Neural cell (in vitro differentiated cells): Measurements from ENCODE around the gene TTF1. TPM values are rescaled to one million over a fixed set of nuclear protein-coding genes. Genes with fewer than 3 reads are reported as not detected.
A peak's percentile ranks its signal among the peaks of the same experiment; 100 is the strongest.

Experiments used
- H2AFZ ChIP-seq: fragments of 200-600, 300-800 bp; sonication (generic), shearing (Covaris generic); 2 replicates; pipeline ENCODE4 v1.6.0; 2014; ENCODE audit warnings: low read depth, mild to moderate bottlenecking, antibody characterized with exemption, low read length, moderate library complexity
- H3F3A ChIP-seq: fragments of 200-600 bp; shearing (Covaris generic); 2 replicates; pipeline ENCODE4 v1.6.1; 2016; ENCODE audit warnings: mild to moderate bottlenecking, moderate library complexity, mixed read lengths, antibody characterized with exemption, low read length; ENCODE audit not compliant: insufficient read depth, poor library complexity, severe bottlenecking
- H3K27ac ChIP-seq: fragments of 200-600, 300-800 bp; sonication (generic), shearing (Covaris generic); 2 replicates; pipeline ENCODE4 v1.5.1; 2014; ENCODE audit warnings: mild to moderate bottlenecking, low read length, moderate library complexity
- H3K27me3 ChIP-seq: fragments of 300-800, 200-600 bp; sonication (generic), shearing (Covaris generic); 2 replicates; pipeline ENCODE4 v1.6.0; 2014; ENCODE audit warnings: mild to moderate bottlenecking, low read depth, low read length, moderate library complexity; ENCODE audit not compliant: insufficient read depth
- H3K36me3 ChIP-seq: fragments of 300-800, 200-600 bp; sonication (generic), shearing (Covaris generic); 2 replicates; pipeline ENCODE4 v1.5.1; 2014; ENCODE audit warnings: mild to moderate bottlenecking, antibody characterized with exemption, low read length, moderate library complexity; ENCODE audit not compliant: insufficient read depth
- H3K4me2 ChIP-seq: fragments of 300-800, 200-600 bp; sonication (generic), shearing (Covaris generic); 2 replicates; pipeline ENCODE4 v1.6.0; 2014; ENCODE audit warnings: mild to moderate bottlenecking, low read length
- H3K4me3 ChIP-seq: fragments of 300-800, 200-600 bp; sonication (generic), shearing (Covaris generic); 2 replicates; pipeline ENCODE4 v1.5.1; 2014; ENCODE audit warnings: mild to moderate bottlenecking, low read length, moderate library complexity
- H3K79me2 ChIP-seq: fragments of 200-600 bp; shearing (Covaris generic); replicated peaks from 2 replicates; pipeline ENCODE4 v1.6.0; 2014; ENCODE audit warnings: mild to moderate bottlenecking, low read length, moderate library complexity; ENCODE audit not compliant: insufficient read depth
- H3K9ac ChIP-seq: fragments of 300-800, 200-600 bp; sonication (generic), shearing (Covaris generic); 2 replicates; pipeline ENCODE4 v1.6.1; 2016; ENCODE audit warnings: mild to moderate bottlenecking, low read length, mixed read lengths
- H3K9me2 ChIP-seq: fragments of 200-600 bp; shearing (Covaris generic); 2 replicates; pipeline ENCODE4 v1.6.1; 2016; ENCODE audit warnings: mild to moderate bottlenecking, low read length, mixed read lengths; ENCODE audit not compliant: insufficient read depth
- H3K9me3 ChIP-seq: fragments of 200-600, 300-800 bp; sonication (generic), shearing (Covaris generic); 2 replicates; pipeline ENCODE4 v1.6.1; 2016; ENCODE audit warnings: mild to moderate bottlenecking, mixed run types, low read length, moderate library complexity, mixed read lengths
- H4K20me1 ChIP-seq: fragments of 200-600 bp; shearing (Covaris generic); 2 replicates; pipeline ENCODE4 v1.6.1; 2016; ENCODE audit warnings: mild to moderate bottlenecking, mixed run types; ENCODE audit not compliant: insufficient read depth
- EP300 ChIP-seq: fragments of 450-650 bp; conservative IDR thresholded peaks from 2 replicates; pipeline ENCODE4 v1.6.1; 2014; ENCODE audit warnings: antibody characterized with exemption, mild to moderate bottlenecking, moderate library complexity; ENCODE audit not compliant: poor library complexity, severe bottlenecking
- EZH2 ChIP-seq: fragments of 200-600, 300-800 bp; shearing (Covaris generic), sonication (generic); IDR thresholded peaks from 2 replicates; pipeline ENCODE4 v1.6.1; 2014; ENCODE audit warnings: antibody characterized with exemption, low read length, borderline replicate concordance, mild to moderate bottlenecking; ENCODE audit not compliant: insufficient read depth, poor library complexity, severe bottlenecking
- MXI1 ChIP-seq: fragments of 450-650 bp; conservative IDR thresholded peaks from 2 replicates; pipeline ENCODE4 v1.6.1; 2014; ENCODE audit warnings: antibody characterized with exemption, mild to moderate bottlenecking; ENCODE audit not compliant: poor library complexity, severe bottlenecking
- POLR2AphosphoS5 ChIP-seq: IDR thresholded peaks from 2 replicates; pipeline ENCODE4 v1.6.1; 2012
- RAD21 ChIP-seq: fragments of 450-650 bp; conservative IDR thresholded peaks from 2 replicates; pipeline ENCODE4 v1.6.1; 2014; ENCODE audit warnings: antibody characterized with exemption, mild to moderate bottlenecking, moderate library complexity
- SMC3 ChIP-seq: fragments of 450-650 bp; conservative IDR thresholded peaks from 2 replicates; pipeline ENCODE4 v1.6.1; 2014; ENCODE audit warnings: antibody characterized with exemption, mild to moderate bottlenecking, moderate library complexity; ENCODE audit not compliant: poor library complexity
- TAF1 ChIP-seq: IDR thresholded peaks from 2 replicates; pipeline ENCODE4 v1.6.1; 2012; ENCODE audit warnings: low read depth
- polyA plus RNA-seq: library from polyadenylated mRNA; depleted of rRNA; stranded (reverse); fragments of >200 nt; gene quantifications from 2 replicates; pipeline ENCODE4 v1.2.3, GENCODE V29; 2014
- TF ChIP-seq, protein P1 (sequence below): IDR thresholded peaks from 2 replicates; pipeline ENCODE4 v1.6.1; 2012; ENCODE audit warnings: borderline replicate concordance
- TF ChIP-seq, protein P2 (sequence below): fragments of 450-650 bp; IDR thresholded peaks from 2 replicates; pipeline ENCODE4 v1.5.1; 2014; ENCODE audit warnings: antibody characterized with exemption, mild to moderate bottlenecking, moderate library complexity; ENCODE audit not compliant: poor library complexity, severe bottlenecking

TTF1 gene
- polyA plus RNA-seq, 1 donor from 2014 or later, result 27.1 TPM

DNA sequence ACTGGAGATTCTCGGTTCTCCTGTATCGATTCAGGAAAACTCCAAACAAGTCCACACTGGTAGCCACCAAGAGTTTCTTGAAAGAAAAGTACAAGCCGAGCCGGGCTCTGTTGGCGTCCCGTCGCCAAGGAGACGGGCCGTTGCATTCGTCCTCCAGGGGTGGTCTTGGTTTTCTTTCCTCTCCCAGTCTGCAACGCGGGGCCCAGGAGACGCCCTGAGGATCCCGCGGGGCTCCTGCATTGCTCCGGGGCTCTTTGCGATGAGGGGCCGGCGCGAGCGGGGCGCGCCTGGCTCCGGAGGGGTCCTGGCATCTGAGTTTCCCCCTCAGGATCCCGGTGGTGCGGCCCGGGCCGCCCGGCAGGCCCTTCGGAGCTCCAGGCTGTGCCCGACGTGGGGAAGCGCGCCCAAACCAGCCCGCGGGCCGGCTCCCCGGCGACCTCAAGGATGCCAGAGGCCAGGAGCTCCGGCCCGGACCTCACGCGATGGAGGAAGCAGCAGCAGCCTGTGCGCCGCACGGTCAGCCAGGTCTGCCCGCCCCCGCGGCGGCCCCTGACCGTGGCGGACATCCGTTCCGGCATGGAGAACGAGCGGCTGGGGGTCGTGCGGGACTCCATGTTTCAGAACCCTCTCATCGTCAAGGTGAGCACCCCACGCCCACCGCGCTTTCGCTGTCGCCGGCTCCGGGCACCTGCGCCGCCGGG, 3.3 kb upstream of the TTF1 start, which contains the start of gene CFAP77:
CFAP77 (plus strand) TSS at position 384 of the 701 bp plus-strand sequence; CDS start at position 445, 61 bp downstream.
- TF ChIP-seq RAD21, result no peak
- TF ChIP-seq MXI1, result peak; percentile 54
- TF ChIP-seq EZH2, result peak; percentile 84
- H3K79me2 ChIP-seq, result peaks cover 11% of the 10 kb centered on the region
- H3K27me3 ChIP-seq, result peaks cover 61% of the 10 kb centered on the region
- peak within 1 kb of the TSS; percentile 49 for H3K9ac ChIP-seq
- peak within 1 kb of the TSS; percentile 51 for H2AFZ ChIP-seq
- no peaks in the 10 kb centered on the region for H3K9me2 ChIP-seq
- no peak within 1 kb of the TSS for H3K27ac ChIP-seq
- no peak within 1 kb of the TSS for H3K4me2 ChIP-seq
- no peaks in the 10 kb centered on the region for H3F3A ChIP-seq
- no peaks in the 10 kb centered on the region for H4K20me1 ChIP-seq
- H3K9me3 ChIP-seq, result no peaks in the 10 kb centered on the region
- no peaks in the 10 kb centered on the region for H3K36me3 ChIP-seq
- H3K4me3 ChIP-seq, result peak within 1 kb of the TSS; percentile 62

DNA sequence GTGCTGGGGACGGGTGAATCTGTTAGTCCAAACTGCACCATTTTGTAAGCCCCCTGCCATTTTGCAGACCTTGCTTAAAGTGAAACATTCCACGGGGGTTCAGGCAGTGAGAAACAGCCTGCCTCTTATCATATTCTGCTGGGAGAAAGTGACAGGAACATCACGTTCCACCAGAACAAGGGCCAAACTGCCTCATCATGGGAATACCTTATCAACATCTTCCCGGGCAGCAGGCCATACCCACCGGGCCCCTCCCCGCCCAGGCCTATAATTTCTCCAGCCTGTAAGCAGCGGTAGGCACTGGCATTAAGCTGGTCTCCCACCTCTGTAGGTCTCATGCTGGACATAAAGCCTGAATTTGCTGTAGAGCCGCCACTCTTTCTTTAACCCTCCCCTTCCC, 1.9 kb upstream of the TTF1 start:
- H3K9ac ChIP-seq, result no peak overlapping the region
- no peak overlapping the region for H3K4me2 ChIP-seq
- no peak for TF ChIP-seq EZH2
- TF ChIP-seq SMC3, result no peak
- TF ChIP-seq, protein P1, sequence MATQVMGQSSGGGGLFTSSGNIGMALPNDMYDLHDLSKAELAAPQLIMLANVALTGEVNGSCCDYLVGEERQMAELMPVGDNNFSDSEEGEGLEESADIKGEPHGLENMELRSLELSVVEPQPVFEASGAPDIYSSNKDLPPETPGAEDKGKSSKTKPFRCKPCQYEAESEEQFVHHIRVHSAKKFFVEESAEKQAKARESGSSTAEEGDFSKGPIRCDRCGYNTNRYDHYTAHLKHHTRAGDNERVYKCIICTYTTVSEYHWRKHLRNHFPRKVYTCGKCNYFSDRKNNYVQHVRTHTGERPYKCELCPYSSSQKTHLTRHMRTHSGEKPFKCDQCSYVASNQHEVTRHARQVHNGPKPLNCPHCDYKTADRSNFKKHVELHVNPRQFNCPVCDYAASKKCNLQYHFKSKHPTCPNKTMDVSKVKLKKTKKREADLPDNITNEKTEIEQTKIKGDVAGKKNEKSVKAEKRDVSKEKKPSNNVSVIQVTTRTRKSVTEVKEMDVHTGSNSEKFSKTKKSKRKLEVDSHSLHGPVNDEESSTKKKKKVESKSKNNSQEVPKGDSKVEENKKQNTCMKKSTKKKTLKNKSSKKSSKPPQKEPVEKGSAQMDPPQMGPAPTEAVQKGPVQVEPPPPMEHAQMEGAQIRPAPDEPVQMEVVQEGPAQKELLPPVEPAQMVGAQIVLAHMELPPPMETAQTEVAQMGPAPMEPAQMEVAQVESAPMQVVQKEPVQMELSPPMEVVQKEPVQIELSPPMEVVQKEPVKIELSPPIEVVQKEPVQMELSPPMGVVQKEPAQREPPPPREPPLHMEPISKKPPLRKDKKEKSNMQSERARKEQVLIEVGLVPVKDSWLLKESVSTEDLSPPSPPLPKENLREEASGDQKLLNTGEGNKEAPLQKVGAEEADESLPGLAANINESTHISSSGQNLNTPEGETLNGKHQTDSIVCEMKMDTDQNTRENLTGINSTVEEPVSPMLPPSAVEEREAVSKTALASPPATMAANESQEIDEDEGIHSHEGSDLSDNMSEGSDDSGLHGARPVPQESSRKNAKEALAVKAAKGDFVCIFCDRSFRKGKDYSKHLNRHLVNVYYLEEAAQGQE, result no peak
- no peak for TF ChIP-seq POLR2AphosphoS5
- no peak for TF ChIP-seq RAD21
- no peak for TF ChIP-seq EP300
- no peak for TF ChIP-seq MXI1
- TF ChIP-seq, protein P2, sequence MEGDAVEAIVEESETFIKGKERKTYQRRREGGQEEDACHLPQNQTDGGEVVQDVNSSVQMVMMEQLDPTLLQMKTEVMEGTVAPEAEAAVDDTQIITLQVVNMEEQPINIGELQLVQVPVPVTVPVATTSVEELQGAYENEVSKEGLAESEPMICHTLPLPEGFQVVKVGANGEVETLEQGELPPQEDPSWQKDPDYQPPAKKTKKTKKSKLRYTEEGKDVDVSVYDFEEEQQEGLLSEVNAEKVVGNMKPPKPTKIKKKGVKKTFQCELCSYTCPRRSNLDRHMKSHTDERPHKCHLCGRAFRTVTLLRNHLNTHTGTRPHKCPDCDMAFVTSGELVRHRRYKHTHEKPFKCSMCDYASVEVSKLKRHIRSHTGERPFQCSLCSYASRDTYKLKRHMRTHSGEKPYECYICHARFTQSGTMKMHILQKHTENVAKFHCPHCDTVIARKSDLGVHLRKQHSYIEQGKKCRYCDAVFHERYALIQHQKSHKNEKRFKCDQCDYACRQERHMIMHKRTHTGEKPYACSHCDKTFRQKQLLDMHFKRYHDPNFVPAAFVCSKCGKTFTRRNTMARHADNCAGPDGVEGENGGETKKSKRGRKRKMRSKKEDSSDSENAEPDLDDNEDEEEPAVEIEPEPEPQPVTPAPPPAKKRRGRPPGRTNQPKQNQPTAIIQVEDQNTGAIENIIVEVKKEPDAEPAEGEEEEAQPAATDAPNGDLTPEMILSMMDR, result no peak
- TF ChIP-seq TAF1, result no peak
- H3K36me3 ChIP-seq, result no peaks in the 10 kb centered on the region
- H2AFZ ChIP-seq, result no peak overlapping the region
- H3F3A ChIP-seq, result no peaks in the 10 kb centered on the region
- H3K27ac ChIP-seq, result no peak overlapping the region
- H3K79me2 ChIP-seq, result peaks cover 15% of the 10 kb centered on the region
- no peaks in the 10 kb centered on the region for H3K9me2 ChIP-seq
- peaks cover 47% of the 10 kb centered on the region for H3K27me3 ChIP-seq
- H3K4me3 ChIP-seq, result no peak overlapping the region
- no peaks in the 10 kb centered on the region for H4K20me1 ChIP-seq
- no peaks in the 10 kb centered on the region for H3K9me3 ChIP-seq
